Measurements from ENCODE around the gene CALCA. TPM values are rescaled to one million over a fixed set of nuclear protein-coding genes. Genes with fewer than 3 reads are reported as not detected.
A peak's percentile ranks its signal among the peaks of the same experiment; 100 is the strongest.

CALCA gene
- polyA plus RNA-seq, 3 donors, result 14.5 to 18.4 (median 15.2) TPM

DNA sequence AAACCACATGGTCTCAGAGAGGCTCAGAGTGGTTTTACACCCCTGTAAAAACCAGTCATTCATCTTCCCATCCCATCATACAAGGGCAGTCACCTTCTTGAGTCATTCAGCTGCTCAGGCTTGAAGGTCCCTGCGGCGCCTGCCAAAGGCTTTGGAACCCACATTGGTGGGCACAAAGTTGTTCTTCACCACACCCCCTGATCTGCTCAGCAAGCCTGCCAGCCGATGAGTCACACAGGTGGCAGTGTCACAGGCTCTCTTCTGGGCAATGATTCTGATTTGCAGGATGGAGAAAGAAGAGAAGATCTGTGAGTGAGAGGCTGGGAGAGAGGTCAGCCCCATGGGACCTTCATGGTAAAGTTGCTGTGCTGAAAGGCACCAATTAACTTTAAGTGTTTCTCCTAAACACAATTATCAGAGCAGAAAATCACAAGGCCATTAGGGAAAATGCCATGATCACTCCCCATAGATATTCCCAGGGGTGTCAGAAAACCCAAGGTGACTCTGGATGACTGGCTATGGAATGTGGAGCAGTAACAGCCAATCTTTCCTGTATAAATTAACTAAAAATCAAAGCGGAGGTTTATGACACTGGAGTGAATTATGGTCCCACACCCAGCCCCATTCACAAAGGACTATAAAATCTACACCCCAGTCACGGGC is 4.4 kb downstream of the CALCA start:
- peak in 1 of 11 donors; percentile 23 for DNase-seq (ENCODE audit: extremely low read depth in 1 of 11, low read depth in 9 of 11, low spot score in 4 of 11)

DNA sequence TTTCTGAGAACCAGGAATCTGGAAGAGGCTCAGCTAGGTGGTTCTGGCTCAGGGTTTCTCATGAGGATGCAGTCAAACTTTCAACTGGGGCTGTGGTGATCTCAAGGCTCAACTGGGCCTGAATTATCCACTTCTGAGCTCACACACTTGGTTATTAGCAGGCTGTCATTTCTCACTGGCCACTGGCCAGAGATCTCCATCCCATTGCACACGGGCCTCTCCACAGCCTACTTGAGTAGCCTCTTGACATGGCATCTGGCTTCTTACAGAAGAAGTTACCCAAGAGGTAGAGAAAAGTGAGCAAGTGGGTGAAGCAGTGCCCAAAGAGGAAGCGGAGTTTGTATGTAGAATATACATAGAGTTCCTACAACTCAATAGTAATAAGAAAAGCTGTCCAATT is 16.0 kb downstream of the CALCA start:
- no peak for DNase-seq (ENCODE audit: extremely low read depth in 1 of 11, low read depth in 9 of 11, low spot score in 4 of 11)

DNA sequence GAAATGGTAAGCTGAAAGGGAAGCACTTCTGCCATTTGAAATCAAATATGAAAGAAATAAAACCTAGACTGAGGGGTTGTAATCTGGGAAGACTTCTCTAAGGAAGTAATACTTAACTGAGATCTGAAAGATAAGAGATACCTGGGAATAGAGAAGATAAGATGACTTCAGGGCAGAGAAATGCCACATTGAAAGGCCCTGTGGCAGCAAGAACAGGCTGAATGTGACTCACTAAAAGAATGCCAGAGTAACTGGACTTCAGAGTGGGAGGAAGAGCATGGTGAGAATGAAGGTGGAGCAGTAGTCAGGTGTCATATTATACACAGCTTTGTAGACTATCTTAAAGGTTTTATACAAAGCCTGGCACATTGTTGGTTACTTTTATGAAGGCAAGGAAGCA is 17.6 kb downstream of the CALCA start:
- no peak for DNase-seq (ENCODE audit: extremely low read depth in 1 of 11, low read depth in 9 of 11, low spot score in 4 of 11)

DNA sequence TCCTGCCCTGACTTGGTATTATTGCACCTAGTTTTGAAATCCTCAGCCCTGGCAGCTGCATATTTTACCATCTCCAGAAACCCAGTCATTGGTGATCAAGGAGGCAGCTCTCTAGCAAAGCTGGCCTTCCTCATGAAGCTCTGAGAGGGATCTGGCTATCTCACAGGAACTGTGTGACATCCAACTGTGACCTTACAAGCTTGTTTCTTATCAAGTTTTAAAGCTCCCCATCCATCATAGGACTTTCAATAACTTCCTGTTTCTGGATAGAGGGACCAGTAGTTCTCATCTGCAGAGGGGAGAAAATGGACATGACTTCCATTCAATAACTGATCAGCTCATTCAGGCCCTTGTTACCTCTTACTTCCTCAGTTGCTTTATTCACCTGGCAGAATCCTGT is 18.2 kb downstream of the CALCA start:
- DNase-seq (ENCODE audit: extremely low read depth in 1 of 11, low read depth in 9 of 11, low spot score in 4 of 11), result no peak

DNA sequence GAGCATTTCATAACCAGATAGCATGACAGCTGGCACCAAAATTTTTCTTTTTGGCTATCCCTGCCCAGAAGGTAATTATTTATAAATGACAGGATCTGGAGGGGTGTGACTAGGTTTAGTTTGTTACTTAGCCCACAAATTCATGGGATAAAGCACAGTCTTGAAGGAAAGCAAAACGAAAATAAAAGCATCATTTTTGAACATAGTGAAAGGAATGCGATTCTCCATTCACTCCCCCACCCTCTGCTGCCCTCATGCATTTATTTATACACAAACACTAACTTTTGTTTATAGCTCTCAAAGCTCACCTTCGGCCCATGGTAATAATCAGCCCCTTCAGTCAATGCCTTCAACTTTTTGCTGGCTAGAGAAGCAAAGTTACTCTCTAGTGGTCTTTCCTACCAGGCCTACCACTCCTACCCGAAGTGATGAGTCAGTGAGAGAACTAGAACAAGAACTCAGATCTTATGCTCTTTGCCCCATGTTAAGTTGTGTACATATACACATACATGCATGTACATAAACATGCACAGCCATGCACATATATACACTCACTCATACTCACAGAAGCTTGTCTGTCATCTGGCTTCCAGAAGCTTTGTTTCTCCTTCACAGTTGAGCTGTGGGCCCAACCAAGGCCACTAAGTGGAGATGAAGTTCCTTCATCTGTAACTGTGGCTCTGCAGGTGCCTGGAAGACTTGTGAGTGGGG is 22.6 kb downstream of the CALCA start:
- DNase-seq (ENCODE audit: extremely low read depth in 1 of 11, low read depth in 9 of 11, low spot score in 4 of 11), result no peak

DNA sequence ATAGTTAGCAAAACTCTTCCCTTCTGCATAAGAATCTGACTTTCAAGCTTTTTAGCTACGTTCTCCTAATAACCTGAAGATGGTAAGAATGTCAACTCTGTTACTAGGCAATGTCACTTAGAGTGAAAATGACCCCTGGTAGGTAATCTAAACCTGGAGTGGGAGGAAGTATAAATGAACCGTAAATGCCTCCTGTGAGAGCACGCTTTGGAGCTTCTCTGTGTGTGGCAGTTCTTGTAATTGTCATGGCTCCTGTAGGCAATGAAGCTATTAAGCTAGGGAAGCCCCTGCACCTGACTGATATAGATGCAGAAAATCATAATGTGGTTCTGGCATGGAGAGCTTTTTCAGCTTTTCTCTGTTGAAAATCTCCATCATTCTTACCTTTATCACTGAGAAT is 29.4 kb downstream of the CALCA start:
- DNase-seq (ENCODE audit: extremely low read depth in 1 of 11, low read depth in 9 of 11, low spot score in 4 of 11), result peak in 3 of 11 donors; percentile 9 to 20 (median 15)

DNA sequence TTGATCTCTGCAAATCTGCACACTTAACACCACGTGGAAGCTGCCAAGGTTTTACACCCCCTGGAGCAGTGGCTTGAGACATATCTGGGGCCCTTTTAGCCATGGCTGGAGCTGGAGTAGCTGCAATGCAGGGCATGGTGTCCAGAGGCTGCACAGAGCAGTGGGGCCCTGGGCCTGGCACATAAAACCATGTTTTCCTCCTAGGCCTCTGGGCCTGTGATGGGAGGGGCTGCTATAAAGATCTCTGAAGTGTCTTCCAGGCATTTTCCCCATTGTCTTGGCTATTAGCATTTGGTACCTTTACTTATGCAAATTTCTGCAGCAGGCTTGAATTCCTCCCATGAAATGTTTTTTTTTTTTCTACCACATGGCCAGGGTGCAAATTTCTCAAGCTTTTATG is 33.2 kb downstream of the CALCA start:
- DNase-seq (ENCODE audit: extremely low read depth in 1 of 11, low read depth in 9 of 11, low spot score in 4 of 11), result no peak

DNA sequence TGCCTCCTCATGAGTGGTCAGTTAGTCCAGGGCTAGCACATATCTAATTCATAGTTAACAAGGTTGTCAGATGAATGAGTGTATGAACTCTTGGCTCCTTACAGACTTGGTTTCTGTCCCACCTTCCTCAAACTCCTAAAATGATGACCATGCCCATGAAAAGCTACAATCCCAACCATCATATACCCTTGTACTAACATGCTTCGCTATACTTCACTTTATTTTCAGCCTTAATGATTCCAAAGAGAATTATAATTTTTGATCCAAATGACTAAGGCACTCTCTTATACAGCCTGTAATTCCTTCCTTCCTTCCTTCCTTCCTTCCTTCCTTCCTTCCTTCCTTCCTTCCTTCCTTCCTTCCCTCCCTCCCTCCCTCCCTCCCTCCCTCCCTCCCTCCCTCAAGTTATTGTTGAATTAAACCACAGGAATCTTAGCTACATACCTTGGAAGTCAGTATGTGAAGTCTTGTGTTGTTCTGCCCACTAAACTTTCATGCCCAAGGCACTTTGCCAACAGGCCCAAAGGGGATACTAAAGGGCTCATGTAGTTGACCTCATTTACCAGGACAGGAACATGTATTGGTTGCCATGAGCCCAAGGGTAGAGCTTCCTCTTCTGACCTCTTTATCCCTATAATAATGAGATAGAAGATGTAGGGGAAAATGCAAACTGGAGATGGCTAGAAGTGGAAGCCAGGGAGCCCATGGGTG is 37.4 kb downstream of the CALCA start:
- no peak for DNase-seq (ENCODE audit: extremely low read depth in 1 of 11, low read depth in 9 of 11, low spot score in 4 of 11)

DNA sequence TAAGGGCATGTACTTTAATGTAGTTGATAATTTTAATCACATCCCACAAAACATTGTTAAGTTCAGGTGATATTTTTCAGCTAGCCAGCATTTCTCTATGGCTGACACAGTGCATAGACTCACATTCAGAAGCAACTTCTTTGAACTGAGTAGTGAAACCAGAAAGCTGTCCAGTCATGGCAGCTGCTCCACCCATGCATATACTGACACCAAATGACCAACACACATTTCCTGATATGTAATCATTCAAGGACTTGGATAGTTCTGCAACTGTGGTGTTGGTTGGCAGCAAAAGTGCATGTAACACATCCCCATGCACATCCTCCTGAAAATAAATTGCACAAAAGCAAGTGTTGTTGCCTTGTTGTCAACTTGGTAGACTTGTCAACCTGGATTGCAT is 39.7 kb downstream of the CALCA start:
- no peak for DNase-seq (ENCODE audit: extremely low read depth in 1 of 11, low read depth in 9 of 11, low spot score in 4 of 11)

DNA sequence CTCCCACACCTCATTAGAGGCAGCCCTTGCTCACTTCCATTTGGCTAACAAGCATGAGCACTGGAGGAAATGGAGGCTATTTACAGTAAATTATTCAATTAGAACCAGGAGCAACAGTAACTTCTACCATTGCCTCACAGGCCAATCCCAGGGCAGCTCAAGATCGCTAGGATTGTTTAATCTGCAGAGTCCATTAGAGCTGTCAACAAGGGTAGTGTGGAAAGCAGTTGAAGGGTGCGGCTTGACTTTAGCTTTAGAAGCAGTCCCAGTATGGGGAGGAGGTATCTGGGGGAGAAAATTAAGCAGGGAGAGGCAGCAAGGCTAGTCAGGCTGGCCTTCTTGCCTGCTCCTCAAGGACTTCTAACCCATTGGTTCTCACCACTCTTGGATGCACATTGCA is 41.8 kb downstream of the CALCA start:
- DNase-seq (ENCODE audit: extremely low read depth in 1 of 11, low read depth in 9 of 11, low spot score in 4 of 11), result no peak

DNA sequence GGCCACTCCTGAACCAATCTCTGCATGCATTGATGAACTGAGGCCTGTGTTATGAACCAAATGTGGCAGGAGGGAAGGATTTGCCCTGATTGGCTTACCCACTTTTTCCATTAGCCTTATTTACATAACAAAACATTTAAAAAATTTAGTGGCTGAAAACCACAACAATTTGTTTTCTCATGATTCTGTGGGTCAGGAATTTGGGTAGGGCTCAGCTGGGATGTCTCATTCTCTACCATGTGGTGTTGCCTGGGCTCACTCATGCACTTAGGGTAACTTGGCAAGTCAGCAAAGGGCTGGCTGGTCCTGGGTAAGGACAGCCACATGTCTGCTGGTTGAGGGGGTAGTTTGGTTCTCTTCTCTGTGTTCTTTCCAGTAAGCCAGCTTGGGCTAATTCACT is 45.0 kb downstream of the CALCA start:
- no peak for DNase-seq (ENCODE audit: extremely low read depth in 1 of 11, low read depth in 9 of 11, low spot score in 4 of 11)

DNA sequence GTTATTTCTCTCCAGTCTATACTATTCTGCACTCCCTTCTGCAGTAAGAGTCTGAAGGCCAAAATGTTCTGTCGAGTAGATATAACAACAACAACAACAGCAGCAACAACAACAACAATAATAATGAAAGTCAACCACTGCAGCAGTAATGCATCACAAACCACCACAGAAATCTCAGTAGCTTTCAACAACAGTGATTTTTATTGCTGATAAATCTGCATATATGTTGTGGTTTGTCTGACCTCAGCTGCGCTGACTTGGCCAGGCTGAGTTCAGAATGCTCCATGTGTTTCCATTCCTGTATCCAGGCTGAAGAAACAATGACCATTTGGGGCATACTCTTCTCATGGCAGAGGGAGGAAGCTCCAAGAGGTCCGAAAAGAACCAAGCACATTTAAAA is 47.8 kb downstream of the CALCA start:
- no peak for DNase-seq (ENCODE audit: extremely low read depth in 1 of 11, low read depth in 9 of 11, low spot score in 4 of 11)

Other genes with a start within 250 kb of the CALCA start
- gene CYP2R1, start 80.1 kb downstream of the CALCA start, polyA plus RNA-seq (ENCODE audit: insufficient read length in 3 of 3), result 10 to 100 TPM; 19.5 to 24.8 (median 22.5) TPM
- 1 to 10 TPM; 3.4 to 5.5 (median 5.0) TPM for gene CALCB, start 101.2 kb upstream of the CALCA start, polyA plus RNA-seq (ENCODE audit: insufficient read length in 3 of 3)
- gene INSC, start 142.6 kb upstream of the CALCA start, polyA plus RNA-seq (ENCODE audit: insufficient read length in 3 of 3), result 1 to 10 TPM in 1 of 3 donors, under 1 TPM in 2; 0.33 to 1.3 (median 0.62) TPM